Smooth muscle cell (in vitro differentiated cells): Measurements from ENCODE around the gene HLTF. TPM values are rescaled to one million over a fixed set of nuclear protein-coding genes. Genes with fewer than 3 reads are reported as not detected.

ENCODE experiments used
- DNase-seq: peaks from one replicate; lab custom pipeline; 2025; ENCODE audit not compliant: unreplicated experiment; lab: John Stamatoyannopoulos, UW
- H2AFZ ChIP-seq: fragments of 200-600 bp; sonication (generic); 2 replicates; pipeline ENCODE4 v1.6.0; 2016; ENCODE audit warnings: antibody characterized with exemption, low read depth, mild to moderate bottlenecking
- H3F3A ChIP-seq: fragments of 200-600 bp; sonication (generic); 2 replicates; pipeline ENCODE4 v1.6.0; 2017; ENCODE audit warnings: antibody characterized with exemption, low read depth
- H3K27ac ChIP-seq: fragments of 200-600 bp; sonication (generic); 2 replicates; pipeline ENCODE4 v1.5.1; 2016; ENCODE audit warnings: low read depth, mild to moderate bottlenecking
- H3K27me3 ChIP-seq: fragments of 200-600 bp; sonication (generic); 2 replicates; pipeline ENCODE4 v1.6.1; 2016; ENCODE audit warnings: low read depth, mild to moderate bottlenecking
- H3K36me3 ChIP-seq: fragments of 200-600 bp; sonication (generic); 2 replicates; pipeline ENCODE4 v1.5.1; 2016; ENCODE audit warnings: low read depth
- H3K4me1 ChIP-seq: fragments of 200-600 bp; sonication (generic); 2 replicates; pipeline ENCODE4 v1.5.1; 2016; ENCODE audit warnings: low read depth
- H3K4me2 ChIP-seq: fragments of 200-600 bp; sonication (generic); 2 replicates; pipeline ENCODE4 v1.6.0; 2016; ENCODE audit warnings: mild to moderate bottlenecking
- H3K4me3 ChIP-seq: fragments of 200-600 bp; sonication (generic); 2 replicates; pipeline ENCODE4 v1.5.1; 2016; ENCODE audit warnings: mild to moderate bottlenecking
- H3K79me2 ChIP-seq: fragments of 200-600 bp; sonication (generic); 2 replicates; pipeline ENCODE4 v1.6.0; 2016; ENCODE audit warnings: low read depth, mild to moderate bottlenecking
- H3K9ac ChIP-seq: fragments of 200-600 bp; sonication (generic); 2 replicates; pipeline ENCODE4 v1.6.0; 2016; ENCODE audit warnings: low read depth
- H3K9me3 ChIP-seq: fragments of 200-600 bp; sonication (generic); replicated peaks from 2 replicates; pipeline ENCODE4 v1.5.1; 2016; ENCODE audit warnings: low read depth
- H4K20me1 ChIP-seq: fragments of 200-600 bp; sonication (generic); 2 replicates; pipeline ENCODE4 v1.6.0; 2016; ENCODE audit warnings: low read depth
- WGBS: methylation state at CpG from one replicate; pipeline ENCODE4 v1.1.7; 2016; ENCODE audit warnings: low lambda C conversion rate; 5-methylcytosine and 5-hydroxymethylcytosine counted together
- polyA plus RNA-seq: library from polyadenylated mRNA; unstranded; fragments of >200 nt; fragmentation: Nextera tagmentation; extraction: Ambion mirVana; gene quantifications from 2 replicates; pipeline ENCODE4 v1.2.1, GENCODE V29; 2016
- total RNA-seq: library from RNA; depleted of rRNA; stranded (reverse); fragments of >200 nt; gene quantifications from 2 replicates; pipeline ENCODE4 v1.2.3, GENCODE V29; 2014
- TF ChIP-seq, protein P1 (sequence below): fragments of 200-600 bp; sonication (generic); IDR thresholded peaks from 2 replicates; pipeline ENCODE4 v1.5.1; 2017; ENCODE audit warnings: borderline replicate concordance, mild to moderate bottlenecking, antibody characterized with exemption; ENCODE audit not compliant: insufficient read depth, poor library complexity, severe bottlenecking

HLTF gene
- total and polyA plus RNA-seq, 2 experiments from 2014 or later: 24.2 to 34.9 TPM

DNA sequence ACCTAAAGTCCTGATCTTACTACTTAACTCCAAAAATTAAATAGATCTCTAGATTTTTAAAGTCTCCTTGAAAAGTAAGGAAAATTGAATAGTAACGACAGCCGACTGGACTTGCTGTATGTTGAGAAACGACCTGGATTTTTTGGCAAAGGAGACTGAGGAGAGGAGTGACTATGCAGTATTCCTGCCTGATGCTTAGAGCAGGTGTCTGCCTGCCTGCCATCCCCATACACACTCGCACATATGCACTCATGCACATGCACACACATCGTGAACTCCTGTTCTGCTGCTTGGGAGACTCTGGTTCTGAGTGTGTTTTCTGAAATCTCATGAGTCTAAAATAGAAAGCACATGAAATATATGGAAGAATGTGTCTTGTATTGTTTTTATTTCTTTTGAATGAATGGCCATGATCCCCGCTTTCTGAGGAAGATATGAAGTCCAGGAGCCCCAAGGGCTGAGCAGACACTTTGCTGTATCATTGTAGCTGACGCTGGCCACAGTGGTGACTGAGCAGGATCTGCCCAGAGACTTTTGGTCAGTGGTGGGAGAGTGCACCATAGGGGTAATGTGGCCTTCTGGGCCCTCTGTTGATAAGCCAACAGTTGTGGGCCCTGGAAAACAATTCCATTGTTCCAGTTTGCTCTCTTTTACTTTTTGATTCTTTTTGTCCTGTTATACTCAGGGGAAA is 78.6 kb downstream of the HLTF start:
- Histone ChIP-seq H4K20me1 (no peaks in the 10 kb centered on the region), H3K4me1 (no peaks in the 10 kb centered on the region), H3K79me2 (no peaks in the 10 kb centered on the region), H3K27me3 (no peaks in the 10 kb centered on the region), H3K36me3 (no peaks in the 10 kb centered on the region), H3K9ac (no peak overlapping the region), H3K27ac (no peak overlapping the region), H3K4me3 (no peak overlapping the region), H3K4me2 (no peak overlapping the region), H3K9me3 (no peaks in the 10 kb centered on the region), H3F3A (no peaks in the 10 kb centered on the region), H2AFZ (no peak overlapping the region)
- no peak for DNase-seq
- TF ChIP-seq, protein P1, sequence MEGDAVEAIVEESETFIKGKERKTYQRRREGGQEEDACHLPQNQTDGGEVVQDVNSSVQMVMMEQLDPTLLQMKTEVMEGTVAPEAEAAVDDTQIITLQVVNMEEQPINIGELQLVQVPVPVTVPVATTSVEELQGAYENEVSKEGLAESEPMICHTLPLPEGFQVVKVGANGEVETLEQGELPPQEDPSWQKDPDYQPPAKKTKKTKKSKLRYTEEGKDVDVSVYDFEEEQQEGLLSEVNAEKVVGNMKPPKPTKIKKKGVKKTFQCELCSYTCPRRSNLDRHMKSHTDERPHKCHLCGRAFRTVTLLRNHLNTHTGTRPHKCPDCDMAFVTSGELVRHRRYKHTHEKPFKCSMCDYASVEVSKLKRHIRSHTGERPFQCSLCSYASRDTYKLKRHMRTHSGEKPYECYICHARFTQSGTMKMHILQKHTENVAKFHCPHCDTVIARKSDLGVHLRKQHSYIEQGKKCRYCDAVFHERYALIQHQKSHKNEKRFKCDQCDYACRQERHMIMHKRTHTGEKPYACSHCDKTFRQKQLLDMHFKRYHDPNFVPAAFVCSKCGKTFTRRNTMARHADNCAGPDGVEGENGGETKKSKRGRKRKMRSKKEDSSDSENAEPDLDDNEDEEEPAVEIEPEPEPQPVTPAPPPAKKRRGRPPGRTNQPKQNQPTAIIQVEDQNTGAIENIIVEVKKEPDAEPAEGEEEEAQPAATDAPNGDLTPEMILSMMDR: no peak
- WGBS: 93% methylated on average over 7 of the region's 7 CpGs

DNA sequence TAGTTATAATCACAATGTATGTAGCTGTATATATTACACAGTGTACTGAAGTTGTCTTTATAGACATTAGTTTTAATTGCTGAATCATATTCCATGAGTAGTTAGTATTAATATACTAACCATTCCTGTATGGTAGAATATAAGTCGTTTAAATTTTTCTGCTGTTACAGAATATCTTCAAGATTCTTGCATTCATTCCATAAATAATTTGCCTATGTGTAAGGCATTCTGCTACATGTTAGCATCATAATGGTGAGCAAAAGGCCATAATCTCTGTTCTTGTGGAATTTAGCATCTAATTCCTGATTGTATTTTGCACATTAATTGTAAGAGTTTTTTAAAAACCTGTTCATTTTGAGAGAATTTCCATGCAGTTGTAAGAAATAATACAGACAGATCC is 80.9 kb downstream of the HLTF start:
- H3K27me3 ChIP-seq: no peaks in the 10 kb centered on the region
- no peaks in the 10 kb centered on the region for H3K4me1 ChIP-seq
- H2AFZ ChIP-seq: no peak overlapping the region
- H3K4me2 ChIP-seq: no peak overlapping the region
- 74% methylated on average over 1 of the region's 1 CpG for WGBS
- H4K20me1 ChIP-seq: no peaks in the 10 kb centered on the region
- H3K36me3 ChIP-seq: no peaks in the 10 kb centered on the region
- H3K9ac ChIP-seq: no peak overlapping the region
- TF ChIP-seq, protein P1: no peak
- no peaks in the 10 kb centered on the region for H3K79me2 ChIP-seq
- no peak overlapping the region for H3K27ac ChIP-seq
- no peaks in the 10 kb centered on the region for H3K9me3 ChIP-seq
- no peaks in the 10 kb centered on the region for H3F3A ChIP-seq
- DNase-seq: no peak
- no peak overlapping the region for H3K4me3 ChIP-seq

DNA sequence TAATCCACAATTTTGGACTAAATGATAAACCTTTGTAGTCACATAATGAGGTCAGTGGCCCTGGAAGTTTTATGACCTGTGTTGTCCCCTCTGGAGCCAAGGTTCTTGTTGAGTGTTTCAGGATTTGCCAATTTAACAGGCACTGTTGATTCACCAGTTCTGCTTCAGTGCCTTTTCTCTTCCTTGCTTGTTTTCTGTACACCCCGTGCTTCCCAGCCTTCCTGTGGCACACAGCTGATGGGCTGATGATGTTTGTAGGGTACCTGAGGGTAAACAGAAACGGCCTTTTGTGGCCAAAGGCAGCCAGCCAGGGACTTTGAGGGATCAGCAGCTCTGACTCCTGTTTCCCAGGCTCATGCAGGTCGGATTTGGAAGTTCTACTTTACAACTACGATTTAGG is 81.7 kb downstream of the HLTF start:
- H3K27ac ChIP-seq: no peak overlapping the region
- no peaks in the 10 kb centered on the region for H3K9me3 ChIP-seq
- H2AFZ ChIP-seq: no peak overlapping the region
- H4K20me1 ChIP-seq: no peaks in the 10 kb centered on the region
- H3K9ac ChIP-seq: no peak overlapping the region
- H3K79me2 ChIP-seq: no peaks in the 10 kb centered on the region
- H3K4me3 ChIP-seq: no peak overlapping the region
- TF ChIP-seq, protein P1: no peak
- H3K4me1 ChIP-seq: no peaks in the 10 kb centered on the region
- no peaks in the 10 kb centered on the region for H3K36me3 ChIP-seq
- no peak overlapping the region for H3K4me2 ChIP-seq
- DNase-seq: no peak
- 74% methylated on average over 4 of the region's 4 CpGs for WGBS
- H3F3A ChIP-seq: no peaks in the 10 kb centered on the region
- no peaks in the 10 kb centered on the region for H3K27me3 ChIP-seq
